Fibroblast of skin of abdomen (primary cell): Measurements from ENCODE around the gene PCCA.
A peak's percentile ranks its signal among the peaks of the same experiment; 100 is the strongest.
"Not testable (repeated sequence)": the region's sequence is repeated elsewhere in the genome, so short reads cannot be mapped to it uniquely, and the experiment has no call there.

ENCODE experiments used
- DNase-seq: peaks from one replicate; pipeline ENCODE4 v3.0.0-alpha.2; 2013

PCCA gene

DNA sequence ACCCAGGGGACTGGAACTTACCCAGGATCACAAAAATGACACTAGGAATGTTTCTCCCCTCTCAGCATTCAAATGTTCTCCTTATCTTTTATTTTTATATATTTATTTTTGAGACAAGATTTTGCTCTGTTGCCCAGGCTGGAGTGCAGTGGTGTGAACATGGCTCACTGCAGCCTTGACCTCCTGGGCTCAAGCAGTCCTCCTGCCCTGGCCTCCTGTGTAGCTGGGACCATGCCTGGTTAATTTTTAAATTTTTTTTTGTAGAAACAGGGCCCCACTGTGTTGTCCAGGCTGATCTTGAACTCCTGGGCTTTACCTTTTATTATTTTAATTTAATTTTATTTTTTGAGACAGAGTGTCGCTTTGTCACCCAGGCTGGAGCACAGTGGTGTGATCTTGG, 108.2 kb downstream of the PCCA start:
- no peak for DNase-seq

DNA sequence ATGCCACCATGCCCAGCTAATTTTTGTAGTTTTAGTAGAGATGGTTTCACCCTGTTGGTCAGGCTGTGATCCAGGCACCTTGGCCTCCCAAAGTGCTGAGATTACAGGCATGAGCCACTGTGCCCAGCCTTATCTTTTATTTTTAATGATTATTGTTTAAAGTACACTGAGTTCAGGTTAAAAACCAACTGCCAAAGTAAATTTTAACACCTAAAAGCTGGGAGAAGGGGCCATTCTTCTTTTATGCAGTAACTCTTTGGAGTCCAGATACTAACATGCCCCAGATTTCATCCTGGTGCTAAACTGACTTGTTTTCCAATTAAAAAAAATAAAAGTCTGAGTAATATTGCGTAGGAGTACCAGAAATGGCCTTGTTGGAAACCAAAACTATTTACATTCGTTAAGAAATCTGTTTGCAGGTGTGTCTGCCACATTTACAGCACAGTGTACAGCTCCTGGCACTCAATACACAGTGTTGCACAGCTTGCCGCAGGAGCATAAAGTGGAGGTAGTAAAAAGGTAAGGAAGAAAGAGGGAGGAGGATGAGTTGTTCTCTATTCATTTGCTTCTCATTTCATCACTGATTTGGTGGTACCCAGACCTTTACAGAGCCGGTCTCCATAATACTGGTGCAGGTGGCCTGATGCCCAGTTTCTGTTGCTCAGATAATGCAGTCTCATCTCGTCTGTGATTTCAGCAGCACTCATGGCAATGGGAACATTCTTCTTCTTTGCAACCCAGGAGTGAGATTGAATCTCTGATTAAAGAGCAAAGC, 108.9 kb downstream of the PCCA start:
- DNase-seq, result no peak

DNA sequence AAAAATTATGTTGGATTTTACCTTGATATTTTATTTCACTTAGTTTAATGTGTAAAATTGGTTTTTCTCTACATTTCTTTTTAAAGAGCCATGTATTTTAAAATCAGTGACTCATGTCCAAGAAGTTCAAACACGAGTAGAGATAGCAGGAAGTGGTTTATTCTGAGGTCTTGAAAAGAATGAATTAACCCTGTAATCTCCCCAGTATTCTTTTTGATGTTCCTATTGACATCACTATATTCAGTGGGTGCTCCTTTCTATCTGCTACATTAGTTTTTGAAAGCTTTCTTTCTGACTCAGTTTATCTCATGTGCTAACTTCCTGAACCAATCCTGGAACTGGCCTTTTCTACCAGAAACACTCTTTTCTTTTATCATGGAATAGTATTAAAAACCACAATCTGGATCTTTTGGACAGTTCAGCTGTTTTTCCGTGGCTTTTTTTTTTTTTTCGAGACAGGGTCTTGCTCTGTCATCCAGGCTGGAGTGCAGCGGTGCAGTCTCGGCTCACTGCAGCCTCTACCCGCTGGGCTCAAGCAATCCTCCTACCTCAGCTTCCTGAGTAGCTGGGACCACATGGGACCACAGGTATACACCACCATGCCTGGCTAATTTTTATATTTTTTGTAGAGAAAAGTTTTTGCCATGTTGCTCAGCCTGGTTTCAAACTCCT, 114.9 kb downstream of the PCCA start:
- DNase-seq, result peak; percentile 75

DNA sequence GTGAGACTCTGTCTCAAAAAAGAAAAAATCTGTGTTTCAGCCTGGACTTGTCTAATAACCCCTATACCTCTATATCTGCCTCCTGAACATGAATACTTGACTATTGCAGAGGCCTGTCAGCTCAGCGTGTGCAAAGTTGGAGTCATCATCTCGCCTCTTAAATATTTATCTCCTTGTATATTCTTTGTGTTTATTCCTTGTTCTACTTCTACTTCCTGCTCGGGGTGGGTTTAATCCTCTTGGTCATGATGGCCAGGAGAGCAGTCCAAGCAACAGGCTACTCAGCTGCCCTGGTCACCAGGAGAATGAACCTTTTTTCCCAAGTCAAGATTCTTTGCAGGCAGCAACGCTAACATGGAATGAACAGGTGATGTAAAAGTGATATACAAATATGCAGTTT, 119.1 kb downstream of the PCCA start:
- no peak for DNase-seq

GRCh38 chr13:100208626-100209025, 119.7 kb downstream of the PCCA start:
- no peak for DNase-seq

DNA sequence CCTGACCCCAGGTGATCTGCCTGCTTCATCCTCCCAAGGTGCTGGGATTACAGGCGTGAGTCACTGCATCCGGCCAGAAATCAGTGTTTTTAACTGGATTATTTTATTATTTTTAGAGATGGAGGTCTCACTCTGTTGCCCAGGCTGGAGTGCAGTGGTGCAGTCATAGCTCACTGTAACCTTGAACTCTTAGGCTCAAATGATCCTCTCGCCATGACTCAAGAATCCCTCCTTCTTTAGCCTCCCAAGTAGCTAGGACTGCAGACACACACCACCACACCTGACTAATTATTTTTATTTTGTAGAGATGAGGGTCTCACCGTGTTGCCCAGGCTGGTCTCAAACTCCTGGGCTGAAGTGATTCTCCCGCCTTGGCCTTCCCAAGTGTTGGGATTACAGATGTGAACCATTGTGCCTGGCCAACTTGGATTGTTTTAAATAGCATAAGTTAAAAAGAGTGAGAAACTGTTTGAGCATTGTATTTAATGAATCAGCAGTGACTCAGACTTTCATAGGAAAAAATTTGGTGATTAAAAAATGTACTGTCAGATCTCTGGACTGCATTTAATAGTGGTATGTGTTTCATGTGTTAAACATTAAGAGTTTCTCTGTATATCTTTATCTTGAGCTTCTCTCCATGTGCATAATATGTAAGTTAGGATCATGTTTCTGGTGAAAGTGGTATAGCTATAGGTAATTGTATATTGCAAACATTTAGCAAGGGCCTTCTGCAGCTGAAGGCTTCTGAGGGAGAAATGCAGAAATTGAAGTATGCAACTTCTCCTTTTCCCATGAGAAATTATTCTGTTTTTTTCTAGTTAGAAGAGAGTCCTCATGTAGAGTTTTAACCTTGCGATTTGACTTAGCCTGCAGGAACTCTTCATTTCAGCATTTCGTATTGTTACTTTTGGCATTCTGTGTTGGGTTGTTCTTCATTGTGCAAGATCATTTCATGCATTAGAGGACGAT, 121.2 kb downstream of the PCCA start:
- peak; percentile 84 for DNase-seq

DNA sequence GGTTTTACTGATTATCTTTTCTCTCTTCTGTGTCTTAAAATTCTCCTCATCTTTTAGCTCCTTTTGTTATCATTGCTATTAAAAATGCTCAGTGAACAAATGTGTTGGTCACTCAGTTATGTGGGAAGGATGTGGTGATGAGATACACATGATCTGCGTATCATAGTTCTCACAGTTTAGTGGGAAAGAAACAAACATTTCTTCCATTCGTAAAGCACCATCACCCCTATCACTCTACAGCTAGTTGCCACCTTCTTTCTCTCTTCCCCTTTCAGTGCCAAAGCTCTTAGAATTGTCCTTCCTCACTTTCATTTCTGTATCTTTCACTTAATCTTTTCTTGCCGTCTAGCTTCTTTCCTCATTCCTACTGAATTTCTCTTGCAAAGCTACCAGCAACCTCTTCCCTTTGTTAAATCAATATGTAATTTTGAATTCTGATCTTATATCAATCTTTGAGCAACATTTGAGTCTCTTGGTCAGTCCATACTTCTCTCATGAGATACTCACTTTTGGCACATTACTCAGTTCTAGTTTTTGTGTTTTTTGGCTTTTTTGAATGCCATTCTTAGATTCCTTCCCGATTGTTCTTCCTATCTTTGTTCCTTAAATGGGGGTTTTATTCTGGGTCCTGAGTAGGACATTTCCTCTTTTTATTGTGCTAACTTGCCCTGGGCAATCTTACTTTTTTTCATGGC, 122.3 kb downstream of the PCCA start:
- DNase-seq, result peak; percentile 23

- no peak for DNase-seq
These were observed 124.1 kb downstream of the PCCA start for GRCh38 chr13:100212904-100213553.

GRCh38 chr13:100213576-100213975, 124.7 kb downstream of the PCCA start:
- DNase-seq, result no peak

DNA sequence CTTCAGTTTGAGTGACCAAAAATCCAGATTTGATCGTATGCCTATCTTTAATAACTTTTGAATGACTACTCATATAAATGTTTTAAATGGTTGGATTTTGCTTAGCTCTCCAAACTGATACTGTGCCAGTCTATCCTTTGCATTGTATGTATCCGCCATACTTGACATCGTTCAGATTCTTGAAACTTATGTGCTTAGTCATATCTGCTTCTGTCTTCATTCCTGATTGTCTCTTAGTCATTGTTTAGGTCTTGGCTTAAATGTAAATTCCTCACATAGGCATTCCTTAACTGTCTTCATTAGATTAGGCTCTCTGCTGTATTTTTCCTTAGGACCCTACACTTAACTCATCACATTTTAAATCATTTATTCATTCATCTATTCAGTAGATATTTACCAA, 126.0 kb downstream of the PCCA start:
- DNase-seq, result peak; percentile 94

- DNase-seq, result no peak
These were observed 132.3 kb downstream of the PCCA start for GRCh38 chr13:100221166-100221565.

DNA sequence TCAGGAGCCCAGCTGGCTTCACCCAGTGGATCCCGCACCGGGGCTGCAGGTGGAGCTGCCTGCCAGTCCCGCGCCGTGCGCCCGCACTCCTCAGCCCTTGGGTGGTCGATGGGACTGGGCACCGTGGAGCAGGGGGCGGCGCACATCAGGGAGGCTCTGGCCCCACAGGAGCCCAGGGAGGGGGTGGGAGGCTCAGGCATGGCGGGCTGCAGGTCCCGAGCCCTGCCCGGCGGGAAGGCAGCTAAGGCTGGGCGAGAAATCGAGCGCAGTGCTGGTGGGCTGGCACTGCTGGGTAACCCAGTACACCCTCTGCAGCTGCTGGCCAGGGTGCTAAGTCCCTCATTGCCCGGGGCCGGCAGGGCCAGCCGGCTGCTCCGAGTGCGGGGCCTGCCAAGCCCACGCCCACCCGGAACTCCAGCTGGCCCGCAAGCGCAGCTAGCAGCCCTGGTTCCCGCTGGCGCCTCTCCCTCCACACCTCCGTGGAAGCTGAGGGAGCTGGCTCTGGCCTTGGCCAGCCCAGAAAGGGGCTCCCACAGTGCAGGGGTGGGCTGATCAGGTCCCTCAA, 135.2 kb downstream of the PCCA start:
- DNase-seq, result not testable (repeated sequence)

- DNase-seq, result no peak
These were observed 140.7 kb downstream of the PCCA start for GRCh38 chr13:100229603-100230002.

DNA sequence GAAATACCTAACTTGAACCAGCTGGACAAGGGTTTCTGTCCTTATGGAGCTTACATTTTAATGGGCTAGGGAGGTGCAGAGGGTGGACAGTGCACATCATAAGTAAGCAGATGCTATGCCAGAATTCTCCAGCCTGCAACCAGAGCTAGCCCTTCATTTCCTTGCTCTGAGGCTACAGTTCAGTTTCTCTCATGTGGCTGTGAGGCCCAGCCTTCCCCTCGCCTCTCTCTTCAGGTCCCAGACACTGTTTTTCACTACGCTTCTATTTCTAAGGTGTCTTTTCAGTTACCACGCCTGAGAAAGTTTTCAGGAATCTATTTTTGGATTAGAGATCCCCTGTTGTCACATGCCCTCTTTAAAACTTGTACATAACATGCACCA, 141.9 kb downstream of the PCCA start:
- no peak for DNase-seq

DNA sequence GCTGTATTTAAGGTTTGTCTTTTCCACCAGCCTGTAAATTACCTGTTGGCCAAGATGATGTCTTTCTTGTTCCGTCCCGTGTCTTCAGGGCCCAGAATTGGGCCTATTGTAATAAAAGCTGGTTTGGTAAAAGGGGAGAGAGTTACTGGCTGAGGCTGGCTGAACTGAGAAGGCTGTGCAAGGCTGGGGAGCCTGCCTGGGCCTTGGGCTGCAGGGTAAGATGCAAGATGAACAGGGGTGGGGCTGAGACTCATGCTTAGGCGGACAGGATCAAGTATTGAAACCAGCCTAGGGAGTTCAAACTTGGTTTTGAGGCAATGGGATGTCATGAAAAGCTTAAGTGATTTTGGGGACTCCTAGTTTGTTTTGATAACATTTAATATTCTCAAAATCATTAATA, 142.3 kb downstream of the PCCA start:
- DNase-seq, result no peak

DNA sequence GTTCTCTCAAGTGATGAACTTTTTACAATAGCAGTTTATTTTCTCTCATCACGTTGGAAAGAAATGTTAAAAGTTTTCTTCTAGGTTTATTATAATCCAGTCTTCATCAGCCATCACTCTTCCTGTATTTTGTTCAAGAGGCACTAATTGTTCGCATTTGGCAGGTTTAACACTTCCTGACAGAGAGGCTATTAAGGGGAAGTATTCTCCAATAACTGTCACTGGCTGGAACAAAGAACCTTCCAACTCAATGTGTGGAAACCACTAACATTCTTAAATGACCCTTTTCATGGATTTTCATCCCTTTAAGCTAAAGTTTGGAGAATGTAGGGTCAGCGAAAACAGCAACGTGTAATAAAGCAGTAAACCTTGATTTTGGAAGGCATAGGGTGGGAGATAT, 145.1 kb downstream of the PCCA start:
- DNase-seq, result no peak

GRCh38 chr13:100234524-100235136, 145.7 kb downstream of the PCCA start:
- DNase-seq, result no peak

- peak; percentile 57 for DNase-seq
These were observed 146.5 kb downstream of the PCCA start for GRCh38 chr13:100235311-100235901.

- no peak for DNase-seq
These were observed 151.4 kb downstream of the PCCA start for GRCh38 chr13:100240109-100240779.

GRCh38 chr13:100244431-100244830, 155.5 kb downstream of the PCCA start:
- no peak for DNase-seq
